Stimulated activated CD8-positive, alpha-beta memory T cell treated with anti-CD3 and anti-CD28 coated beads, Interleukin-7, amount 100 ng/mL, for 1 hour (primary cell): ENCODE results near the gene NSD2.
A peak's percentile ranks its signal among the peaks of the same experiment; 100 is the strongest.
"Not testable (repeated sequence)": the region's sequence is repeated elsewhere in the genome, so short reads cannot be mapped to it uniquely, and the experiment has no call there.

Source experiments
- DNase-seq, 2 donors: peaks; one replicate each; pipeline ENCODE4 v3.0.0-alpha.2; 2020; ENCODE audit warnings: low read depth in 2 of 2

NSD2 gene

GRCh38 chr4:1870578-1871443 is at the start of gene NSD2:
NSD2 (plus strand) TSS chr4:1871393; CDS start chr4:1900655, 29,262 bp downstream.
- peak; percentile 80 to 81 for DNase-seq

- no peak for DNase-seq
Observed at GRCh38 chr4:1821679-1822567, 49.3 kb upstream of the NSD2 start.

DNA sequence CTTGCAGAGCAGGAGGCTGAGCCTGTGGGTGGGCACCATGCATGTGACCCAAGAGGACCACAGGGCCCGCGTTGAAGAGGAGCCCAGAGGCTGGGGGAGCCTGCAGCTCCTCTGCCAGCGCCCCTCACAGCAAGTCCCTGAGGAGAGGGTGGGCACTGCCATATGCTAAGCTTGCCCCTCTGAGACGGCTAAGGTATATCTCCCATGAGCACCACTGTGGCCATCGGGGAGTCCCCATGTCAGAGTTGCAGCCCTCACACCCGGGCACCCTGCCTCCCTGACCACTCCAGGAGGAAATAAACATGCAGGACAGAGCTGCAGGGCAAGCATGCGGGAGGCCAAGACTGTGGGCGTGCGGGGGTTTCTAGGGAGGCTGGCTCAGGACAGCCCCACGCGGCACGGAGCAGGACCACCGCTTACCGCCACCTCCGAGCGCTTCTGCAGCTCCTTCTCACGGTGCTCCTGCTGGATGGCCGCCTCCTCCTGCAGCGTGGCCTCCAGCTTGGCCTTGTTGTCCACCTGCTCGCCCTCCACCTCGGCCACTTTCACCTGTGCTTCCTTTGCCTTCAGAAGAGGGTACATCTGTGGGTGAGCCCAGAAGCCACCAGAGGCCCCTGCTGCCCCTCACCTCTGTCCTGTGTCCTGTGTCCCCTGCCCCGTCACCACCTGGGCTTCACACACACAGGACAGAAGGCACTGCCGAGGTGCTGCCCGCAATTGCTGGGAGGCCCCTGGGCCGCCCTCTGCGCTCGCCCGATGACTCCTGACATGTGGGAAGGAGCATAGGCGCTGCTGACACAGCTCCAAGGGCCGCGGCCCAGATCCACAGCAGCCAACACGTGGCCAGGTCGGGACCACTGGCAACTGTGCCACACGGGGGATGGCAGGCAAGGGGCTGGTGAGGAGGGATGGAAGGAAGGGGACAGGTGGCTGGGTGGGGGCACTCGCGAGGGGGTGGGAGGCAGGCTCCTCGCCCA is 48.3 kb upstream of the NSD2 start:
- no peak for DNase-seq

GRCh38 chr4:1823545-1823932 is 47.7 kb upstream of the NSD2 start:
- no peak for DNase-seq

DNA sequence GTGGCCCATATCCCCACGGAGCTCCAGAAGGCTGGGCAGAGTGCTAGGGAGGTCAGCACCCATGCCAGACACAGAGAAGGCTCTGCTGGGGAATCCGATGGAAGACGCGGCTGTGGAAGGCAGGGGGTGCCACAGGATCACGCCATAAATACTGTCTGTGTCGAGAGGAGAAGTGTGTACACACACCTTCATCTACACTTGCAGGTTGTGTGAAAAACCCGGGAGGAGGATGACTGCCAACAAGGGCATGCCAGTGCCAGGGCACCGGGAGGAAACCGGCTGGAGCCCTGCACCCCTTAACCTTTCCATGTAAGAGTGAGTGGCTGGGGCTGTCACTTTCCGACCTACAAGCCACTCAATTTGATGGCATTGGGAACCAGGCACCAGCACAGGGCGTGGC is 46.4 kb upstream of the NSD2 start:
- no peak for DNase-seq

GRCh38 chr4:1825326-1825725 is 45.9 kb upstream of the NSD2 start:
- DNase-seq: no peak

DNA sequence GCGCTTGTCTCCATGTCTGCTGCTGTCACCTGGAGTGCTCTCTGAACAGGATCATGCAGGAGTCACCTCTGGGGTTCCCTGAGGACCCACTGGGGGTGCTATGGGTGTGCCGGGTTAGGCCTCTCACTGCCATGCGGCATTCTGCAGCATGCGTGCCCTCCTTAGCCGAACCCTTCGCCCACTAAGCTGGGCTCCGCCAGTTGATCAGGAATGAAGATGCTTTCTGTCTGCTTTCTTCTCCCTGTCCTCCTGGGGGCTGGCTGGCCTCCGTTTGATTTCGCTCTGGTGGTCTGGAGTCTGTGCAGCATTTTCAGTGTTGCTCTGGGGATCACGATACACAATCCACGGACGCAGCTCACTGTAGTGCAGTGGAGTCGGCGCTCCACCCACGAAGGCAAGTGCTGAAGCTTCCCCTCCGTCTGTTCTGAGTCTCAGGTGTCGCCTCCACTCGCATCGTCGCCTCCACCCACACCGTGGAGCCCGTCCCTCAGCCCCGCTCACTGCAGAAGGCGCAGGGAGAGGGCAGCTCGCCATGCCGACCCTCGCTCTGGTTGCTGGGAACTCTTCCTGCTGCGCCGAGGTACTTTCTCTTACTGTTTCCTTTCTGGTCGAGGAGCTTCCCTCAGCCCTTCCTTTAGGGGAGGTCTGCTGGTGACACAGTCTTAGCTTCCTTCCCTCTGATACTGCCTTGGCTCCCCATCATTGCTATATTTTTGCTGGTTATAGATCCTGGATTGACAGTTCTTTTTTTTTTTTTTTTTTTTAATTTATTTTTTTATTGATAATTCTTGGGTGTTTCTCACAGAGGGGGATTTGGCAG is 44.5 kb upstream of the NSD2 start:
- no peak for DNase-seq

DNA sequence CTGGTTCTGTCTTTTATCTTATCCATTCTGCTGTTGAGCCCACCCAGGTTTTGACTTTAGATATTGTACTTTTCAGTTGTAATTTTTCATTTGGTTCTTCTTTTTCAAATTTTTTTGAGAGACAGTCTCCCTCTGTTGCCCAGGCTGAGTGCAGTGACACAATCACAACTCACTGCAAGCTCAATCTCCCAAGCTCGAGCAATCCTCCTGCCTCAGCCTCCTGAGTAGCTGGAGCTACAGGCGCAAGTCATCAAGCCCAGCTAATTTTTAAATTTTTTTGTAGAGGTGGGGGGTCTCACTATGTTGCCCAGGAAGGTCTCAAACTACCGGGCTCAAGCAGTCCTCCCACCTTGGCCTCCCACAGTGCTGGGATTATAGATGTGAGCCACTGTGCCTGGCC is 41.0 kb upstream of the NSD2 start:
- DNase-seq: no peak

- no peak for DNase-seq
Observed at GRCh38 chr4:1830642-1831228, 40.5 kb upstream of the NSD2 start.

GRCh38 chr4:1831331-1831730 is 39.9 kb upstream of the NSD2 start:
- no peak for DNase-seq

DNA sequence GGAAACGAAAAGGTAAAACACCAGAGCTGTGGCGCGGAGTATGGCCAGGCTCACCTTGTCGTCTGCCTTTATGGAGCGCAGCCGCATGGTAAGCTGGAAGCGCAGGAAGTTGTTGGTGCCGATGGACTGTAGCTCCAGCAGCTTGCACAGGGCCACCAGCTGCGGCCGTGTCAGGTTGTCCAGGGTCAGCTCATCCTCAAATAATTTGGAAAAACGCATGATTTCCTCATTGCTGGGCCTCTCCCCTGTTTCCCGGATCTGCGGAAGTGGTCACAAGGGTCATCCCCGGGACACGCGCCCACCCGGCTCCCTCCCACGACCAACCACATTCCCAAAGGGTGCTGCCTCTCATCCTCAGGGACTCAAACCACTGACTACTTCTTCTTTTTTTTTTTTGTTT is 38.5 kb upstream of the NSD2 start:
- no peak for DNase-seq

DNA sequence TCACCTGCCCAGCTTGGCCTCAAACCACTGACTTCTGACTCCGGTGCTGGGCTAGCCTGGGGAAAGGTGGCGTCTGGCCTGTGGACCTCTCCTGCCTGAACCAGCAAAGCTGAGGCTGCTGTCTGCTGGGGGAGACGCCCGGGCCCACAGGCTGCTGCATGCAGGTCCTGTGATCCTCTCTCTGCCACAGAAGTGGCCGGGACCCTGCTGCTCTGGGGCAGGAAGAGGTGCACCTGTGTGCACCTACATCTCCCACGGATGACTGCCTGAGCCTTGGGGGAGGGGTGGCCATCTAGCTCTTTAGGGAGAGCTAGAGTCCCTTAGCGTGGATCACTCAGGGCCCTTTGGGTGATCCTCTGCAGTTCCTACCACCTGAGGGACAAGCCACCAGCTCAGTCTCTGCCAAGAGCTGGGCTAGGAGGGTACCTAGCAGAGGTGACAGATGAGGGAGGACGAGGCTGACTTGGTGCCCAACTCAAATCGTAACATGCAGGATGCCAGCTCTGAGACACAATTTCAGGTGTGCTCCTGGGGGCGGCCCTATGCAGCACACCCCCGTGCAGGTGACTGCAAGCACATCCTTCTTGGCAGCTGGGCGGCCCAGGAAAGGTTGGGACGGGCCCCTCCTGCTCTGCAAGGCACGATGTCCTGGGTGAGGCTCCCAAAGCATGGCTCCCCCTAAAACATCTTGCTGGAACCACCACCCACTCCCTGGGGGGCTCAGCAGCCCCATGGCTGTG is 37.7 kb upstream of the NSD2 start:
- DNase-seq: no peak

GRCh38 chr4:1834047-1834775 is 37.0 kb upstream of the NSD2 start:
- DNase-seq: no peak

DNA sequence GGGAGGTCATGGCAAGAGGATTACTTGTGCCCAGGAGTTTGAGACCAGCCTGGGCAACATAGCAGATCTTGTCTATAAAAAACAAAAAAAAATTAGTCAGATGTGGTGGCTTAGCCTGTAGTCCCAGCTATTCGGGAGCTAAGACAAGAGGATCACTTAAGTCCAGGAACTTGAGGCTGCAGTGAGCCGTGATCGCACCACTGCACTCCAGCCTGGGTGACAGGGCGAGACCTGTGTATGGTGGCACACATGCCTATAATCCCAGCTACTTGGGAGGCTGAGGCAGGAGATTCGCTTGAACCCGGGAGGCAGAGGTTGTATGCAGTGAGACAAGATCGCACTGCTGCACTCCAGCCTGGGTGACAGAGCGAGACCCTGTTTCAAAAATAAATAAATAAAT is 35.4 kb upstream of the NSD2 start:
- not testable (repeated sequence) for DNase-seq

DNA sequence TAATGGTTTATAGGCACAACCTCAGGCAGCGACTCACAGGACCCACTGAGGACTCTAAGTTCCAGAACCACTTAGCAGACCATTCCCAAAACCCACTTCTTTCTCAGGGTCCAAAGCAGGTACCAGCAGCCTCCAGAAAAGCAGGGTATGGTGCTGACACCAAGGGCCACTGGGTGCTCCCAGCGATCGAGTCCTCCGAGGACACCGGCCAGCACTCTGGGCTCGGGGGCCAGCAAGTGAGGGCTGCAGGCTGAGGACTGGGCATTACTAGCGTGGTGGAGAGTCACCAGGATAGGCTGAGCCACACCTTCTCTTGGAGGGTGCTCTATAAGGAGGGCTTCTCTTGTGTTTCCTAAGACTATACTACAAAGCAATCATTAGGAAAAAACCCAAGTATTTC is 34.5 kb upstream of the NSD2 start:
- no peak for DNase-seq

DNA sequence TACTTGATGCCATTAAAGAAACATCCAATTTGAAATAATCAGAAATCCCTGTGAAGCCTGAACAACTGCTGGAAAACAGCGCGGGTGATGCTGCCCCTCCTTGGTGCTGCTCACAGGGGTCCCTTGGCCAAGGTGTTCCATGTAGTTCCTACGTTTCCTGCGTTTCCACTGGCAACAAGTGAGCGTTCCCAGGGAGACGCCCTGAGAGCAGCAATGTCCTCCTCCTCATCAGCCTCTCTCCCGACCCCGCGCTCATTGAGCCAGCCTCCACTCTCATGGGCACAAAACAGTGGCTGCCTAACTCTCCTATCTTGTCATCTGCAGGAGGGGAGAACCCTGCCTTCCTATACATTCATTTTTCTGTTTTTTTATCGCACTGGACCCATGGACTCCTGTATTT is 34.1 kb upstream of the NSD2 start:
- DNase-seq: no peak

DNA sequence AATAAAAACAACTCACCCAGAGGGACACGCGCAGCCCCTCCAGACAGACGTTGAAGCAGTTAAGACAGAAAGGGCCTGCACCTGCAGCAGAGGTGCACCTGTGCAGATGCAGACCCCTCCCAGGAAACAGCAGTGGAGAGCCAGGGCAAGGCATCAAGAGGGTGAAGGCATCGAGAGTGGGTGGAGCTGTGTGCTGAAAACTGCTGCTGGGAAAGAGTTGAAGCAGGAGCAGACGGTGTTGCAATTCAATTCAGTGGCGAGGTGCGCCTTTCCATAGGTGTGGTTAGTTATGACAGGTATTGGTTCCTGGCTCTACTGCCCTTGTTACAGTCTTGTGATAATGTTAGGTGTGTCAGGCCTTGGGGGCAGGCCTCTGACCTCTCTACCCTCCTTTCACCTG is 31.9 kb upstream of the NSD2 start:
- no peak for DNase-seq

DNA sequence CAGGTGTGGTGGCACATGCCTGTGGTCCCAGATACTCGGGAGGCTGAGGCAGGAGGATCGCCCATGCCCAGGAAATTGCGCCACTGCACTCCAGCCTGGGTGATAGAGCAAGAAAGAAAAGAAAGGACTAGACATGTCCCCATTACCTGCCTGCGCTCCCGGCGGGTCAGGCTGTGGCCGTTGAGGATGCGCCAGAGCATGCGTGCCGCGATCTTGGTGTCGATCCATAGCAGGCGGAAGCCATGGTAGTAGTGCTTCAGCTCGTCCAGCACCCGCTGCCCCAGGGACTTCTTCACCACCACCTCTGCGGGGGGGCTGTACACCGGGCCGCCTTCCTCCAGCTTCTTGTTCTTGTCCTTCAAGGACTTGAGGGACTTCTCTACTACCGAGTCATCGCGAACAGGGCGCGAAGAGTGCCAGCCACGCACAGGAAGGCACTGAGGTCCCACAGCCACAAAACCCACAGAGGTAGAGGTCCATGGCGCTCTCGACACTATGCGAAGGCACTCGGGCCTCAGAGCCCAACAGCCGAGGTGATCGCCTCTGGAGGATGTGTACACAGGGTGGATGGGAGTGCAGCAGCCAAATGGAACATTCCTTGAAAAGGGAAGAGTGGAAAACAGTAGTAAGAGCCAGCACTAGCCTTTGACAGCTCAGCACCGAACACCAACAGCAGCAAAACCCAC is 29.8 kb upstream of the NSD2 start:
- DNase-seq: no peak

DNA sequence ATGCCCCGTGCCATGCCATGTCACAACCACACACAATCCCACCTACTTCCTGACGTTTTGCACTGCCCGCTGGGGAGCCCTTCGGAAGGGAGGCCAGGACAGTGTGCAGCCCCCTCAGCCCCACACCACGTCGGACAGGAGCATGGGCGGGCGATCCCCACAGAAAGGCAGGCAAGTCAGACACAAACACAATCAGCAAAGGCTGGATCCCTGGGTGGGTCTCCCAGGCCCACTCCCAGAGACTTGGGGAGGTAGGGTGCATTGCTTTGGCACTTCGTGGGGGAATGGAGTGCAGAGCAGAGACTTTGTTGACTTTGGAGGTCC is 29.3 kb upstream of the NSD2 start:
- DNase-seq: no peak
